ENCODE measurements around the gene INHBE.
"Not testable (repeated sequence)": the region's sequence is repeated elsewhere in the genome, so short reads cannot be mapped to it uniquely, and the experiment has no call there.

Gene INHBE

GRCh38 chr12:57498571-57498970, 43.5 kb downstream of the INHBE start:
- TF ChIP-seq CTCF (IDR thresholded peaks at IDR 0.05; ENCODE audit: low read length, missing control alignments): no peak
- H3K4me3 ChIP-seq (replicated peaks; ENCODE audit: low read depth, low read length): no peak overlapping the region
- DNase-seq (ENCODE audit: low read depth): no peak

GRCh38 chr12:57500213-57500612, 45.1 kb downstream of the INHBE start:
- TF ChIP-seq CTCF (IDR thresholded peaks at IDR 0.05; ENCODE audit: low read length, missing control alignments): no peak
- no peak overlapping the region for H3K4me3 ChIP-seq (replicated peaks; ENCODE audit: low read depth, low read length)
- DNase-seq (ENCODE audit: low read depth): no peak

GRCh38 chr12:57502311-57502969, 47.3 kb downstream of the INHBE start:
- DNase-seq (ENCODE audit: low read depth); H3K4me3 ChIP-seq (replicated peaks; ENCODE audit: low read depth, low read length): not testable (repeated sequence)

GRCh38 chr12:57506541-57506940, 51.4 kb downstream of the INHBE start:
- H3K4me3 ChIP-seq (replicated peaks; ENCODE audit: low read depth, low read length); DNase-seq (ENCODE audit: low read depth): not testable (repeated sequence)

Data from fibroblast of pulmonary artery (primary cell).